ENCODE results near the gene SGK2.
"Not testable (repeated sequence)": the region's sequence is repeated elsewhere in the genome, so short reads cannot be mapped to it uniquely, and the experiment has no call there.

Gene SGK2

DNA sequence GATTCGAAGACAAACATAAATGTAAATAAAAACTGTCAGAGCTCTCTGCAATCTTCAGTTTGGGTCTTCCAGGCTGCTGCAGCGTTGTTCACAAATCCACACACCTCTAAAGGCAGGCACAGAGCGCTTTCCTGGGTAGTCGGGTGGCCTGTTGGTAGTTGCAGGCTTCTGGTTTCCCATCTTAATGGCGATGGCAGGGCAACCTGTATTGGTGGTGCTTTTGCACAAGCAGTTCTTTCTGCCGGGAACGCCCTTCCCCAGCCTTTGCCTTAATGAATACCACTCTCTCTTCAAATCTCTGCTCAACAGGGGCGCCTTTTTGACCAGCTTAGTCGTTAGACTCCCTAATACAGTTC, 31.2 kb downstream of the SGK2 start:
- Histone ChIP-seq H3K4me3 (replicated peaks; ENCODE audit: insufficient read depth, low read length) (peak overlapping the region; percentile 100), H3K27ac (replicated peaks) (peak overlapping the region; percentile 96), H3K27me3 (ENCODE audit: insufficient read depth, poor library complexity, severe bottlenecking) (no peaks in the 10 kb centered on the region)
- peak in 1 of 2 experiments; percentile 20 for DNase-seq (ENCODE audit: low read depth in 1 of 2, low spot score in 1 of 2)
- no peak for TF ChIP-seq SPI1 (IDR thresholded peaks at IDR 0.05; ENCODE audit: borderline replicate concordance, low read depth)
- TF ChIP-seq, protein P1, sequence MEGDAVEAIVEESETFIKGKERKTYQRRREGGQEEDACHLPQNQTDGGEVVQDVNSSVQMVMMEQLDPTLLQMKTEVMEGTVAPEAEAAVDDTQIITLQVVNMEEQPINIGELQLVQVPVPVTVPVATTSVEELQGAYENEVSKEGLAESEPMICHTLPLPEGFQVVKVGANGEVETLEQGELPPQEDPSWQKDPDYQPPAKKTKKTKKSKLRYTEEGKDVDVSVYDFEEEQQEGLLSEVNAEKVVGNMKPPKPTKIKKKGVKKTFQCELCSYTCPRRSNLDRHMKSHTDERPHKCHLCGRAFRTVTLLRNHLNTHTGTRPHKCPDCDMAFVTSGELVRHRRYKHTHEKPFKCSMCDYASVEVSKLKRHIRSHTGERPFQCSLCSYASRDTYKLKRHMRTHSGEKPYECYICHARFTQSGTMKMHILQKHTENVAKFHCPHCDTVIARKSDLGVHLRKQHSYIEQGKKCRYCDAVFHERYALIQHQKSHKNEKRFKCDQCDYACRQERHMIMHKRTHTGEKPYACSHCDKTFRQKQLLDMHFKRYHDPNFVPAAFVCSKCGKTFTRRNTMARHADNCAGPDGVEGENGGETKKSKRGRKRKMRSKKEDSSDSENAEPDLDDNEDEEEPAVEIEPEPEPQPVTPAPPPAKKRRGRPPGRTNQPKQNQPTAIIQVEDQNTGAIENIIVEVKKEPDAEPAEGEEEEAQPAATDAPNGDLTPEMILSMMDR (IDR thresholded peaks at IDR 0.05; ENCODE audit: insufficient read depth, low read length), result no peak
- no peak for TF ChIP-seq REST (IDR thresholded peaks at IDR 0.05; ENCODE audit: insufficient replicate concordance, low read depth)
- no peak for TF ChIP-seq POLR2AphosphoS5 (IDR thresholded peaks at IDR 0.05; ENCODE audit: low read depth)
- TF ChIP-seq GABPA (IDR thresholded peaks at IDR 0.05; ENCODE audit: low read depth), result no peak

GRCh38 chr20:43590392-43591303, 31.8 kb downstream of the SGK2 start, which contains the start of gene IFT52:
Gene IFT52 (plus strand): TSS chr20:43590937. CDS start chr20:43594699, 3,762 bp downstream.
- H3K4me3 ChIP-seq (replicated peaks; ENCODE audit: insufficient read depth, low read length), result peak within 1 kb of the TSS; percentile 100
- TF ChIP-seq POLR2AphosphoS5 (IDR thresholded peaks at IDR 0.05; ENCODE audit: low read depth) (peak; percentile 37; the same call in 1 of the 2 replicates), GABPA (IDR thresholded peaks at IDR 0.05; ENCODE audit: low read depth) (no peak)
- peak within 1 kb of the TSS; percentile 96 for H3K27ac ChIP-seq (replicated peaks)
- H3K27me3 ChIP-seq (ENCODE audit: insufficient read depth, poor library complexity, severe bottlenecking), result no peaks in the 10 kb centered on the region
- peak; percentile 86 to 93 for DNase-seq (ENCODE audit: low read depth in 1 of 2, low spot score in 1 of 2)

DNA sequence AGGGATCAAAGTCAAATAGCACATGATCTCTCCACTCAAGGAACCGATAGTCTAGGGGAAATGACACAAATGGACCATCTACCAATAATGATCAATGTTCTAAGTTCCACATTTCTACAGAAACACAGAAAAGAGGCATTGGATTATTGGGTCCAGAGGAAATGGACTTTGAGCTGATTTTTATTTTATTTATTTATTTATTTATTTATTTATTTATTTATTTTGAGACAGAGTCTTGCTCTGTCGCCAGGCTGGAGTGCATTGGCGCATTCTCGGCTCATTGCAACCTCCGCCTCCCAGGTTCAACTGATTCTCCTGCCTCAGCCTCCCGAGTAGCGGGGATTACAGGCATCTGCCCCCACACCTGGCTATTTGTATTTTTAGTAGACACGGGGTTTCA, 43.1 kb downstream of the SGK2 start:
- H3K27me3 ChIP-seq (ENCODE audit: insufficient read depth, poor library complexity, severe bottlenecking); H3K27ac ChIP-seq (replicated peaks); H3K4me3 ChIP-seq (replicated peaks; ENCODE audit: insufficient read depth, low read length); DNase-seq (ENCODE audit: low read depth in 1 of 2, low spot score in 1 of 2): not testable (repeated sequence)

GRCh38 chr20:43603124-43603523, 44.3 kb downstream of the SGK2 start:
- H3K4me3 ChIP-seq (replicated peaks; ENCODE audit: insufficient read depth, low read length), result no peak overlapping the region

More at GRCh38 chr20:43603124-43603523, 44.3 kb downstream of the SGK2 start:
- TF ChIP-seq GABPA (IDR thresholded peaks at IDR 0.05; ENCODE audit: low read depth) (no peak), REST (IDR thresholded peaks at IDR 0.05; ENCODE audit: insufficient replicate concordance, low read depth) (no peak), POLR2AphosphoS5 (IDR thresholded peaks at IDR 0.05; ENCODE audit: low read depth) (no peak), SPI1 (IDR thresholded peaks at IDR 0.05; ENCODE audit: borderline replicate concordance, low read depth) (no peak)
- TF ChIP-seq, protein P1 (IDR thresholded peaks at IDR 0.05; ENCODE audit: insufficient read depth, low read length), result no peak
- H3K27me3 ChIP-seq (ENCODE audit: insufficient read depth, poor library complexity, severe bottlenecking), result no peaks in the 10 kb centered on the region
- no peak overlapping the region for H3K27ac ChIP-seq (replicated peaks)
- DNase-seq (ENCODE audit: low read depth in 1 of 2, low spot score in 1 of 2), result no peak
